A673 (cell line): ENCODE results near the gene LYRM2. TPM values are rescaled to one million over a fixed set of nuclear protein-coding genes. Genes with fewer than 3 reads are reported as not detected.

Experiments used
- BruUV-seq: library from RNA; stranded (reverse); fragments of 400-500 nt; replicated peaks from 2 replicates; lab custom pipeline; 2021; lab: Mats Ljungman, UMichigan
- CTCF ChIA-PET: fragments of 300-600 bp; sonication (Branson Sonifier 250); formaldehyde crosslinking; loops from one replicate; lab custom pipeline; 2022; ENCODE audit warnings: antibody characterized with exemption; lab: Charles Lee
- POLR2A ChIA-PET: fragments of 300-600 bp; sonication (Branson Sonifier 250); formaldehyde crosslinking; loops from one replicate; lab custom pipeline; 2022; ENCODE audit warnings: antibody characterized with exemption; ENCODE audit not compliant: low non-redundant PET; lab: Charles Lee
- DNase-seq: peaks from one replicate; pipeline ENCODE4 v3.0.0-alpha.2; 2015; ENCODE audit warnings: low spot score
- H3K27ac ChIP-seq: fragments of 200-600 bp; sonication (generic); 2 replicates; pipeline ENCODE4 v1.5.1; 2016; ENCODE audit warnings: mixed run types, low read depth, mild to moderate bottlenecking, mixed read lengths, antibody characterized with exemption, low read length; ENCODE audit not compliant: poor library complexity, severe bottlenecking
- H3K27me3 ChIP-seq: fragments of 200-600 bp; sonication (generic); replicated peaks from 2 replicates; pipeline ENCODE4 v1.6.1; 2017; ENCODE audit warnings: mixed run types, low read depth, mild to moderate bottlenecking, mixed read lengths, antibody characterized with exemption, low read length; ENCODE audit not compliant: insufficient read depth, poor library complexity
- H3K36me3 ChIP-seq: fragments of 200-600 bp; sonication (generic); 2 replicates; pipeline ENCODE4 v1.6.1; 2016; ENCODE audit warnings: mixed run types, mild to moderate bottlenecking, mixed read lengths, antibody characterized with exemption, low read length; ENCODE audit not compliant: insufficient read depth, poor library complexity, severe bottlenecking
- H3K4me1 ChIP-seq: fragments of 200-600 bp; sonication (generic); 2 replicates; pipeline ENCODE4 v1.6.1; 2017; ENCODE audit warnings: mixed run types, mild to moderate bottlenecking, mixed read lengths, antibody characterized with exemption, low read length; ENCODE audit not compliant: insufficient read depth, poor library complexity, severe bottlenecking
- H3K4me3 ChIP-seq: fragments of 200-600 bp; sonication (generic); 2 replicates; pipeline ENCODE4 v1.5.1; 2016; ENCODE audit warnings: low read depth, mixed run types, mild to moderate bottlenecking, mixed read lengths, low read length; ENCODE audit not compliant: poor library complexity, severe bottlenecking
- H3K9me3 ChIP-seq: fragments of 200-600 bp; sonication (generic); 2 replicates; pipeline ENCODE4 v1.6.1; 2016; ENCODE audit warnings: mixed run types, low read depth, mild to moderate bottlenecking, mixed read lengths, antibody characterized with exemption, low read length; ENCODE audit not compliant: poor library complexity, severe bottlenecking
- EZH2 ChIP-seq: fragments of 200-600 bp; sonication (generic); IDR thresholded peaks from 2 replicates; pipeline ENCODE4 v1.6.1; 2017; ENCODE audit warnings: borderline replicate concordance, low read depth, mild to moderate bottlenecking, mixed read lengths, antibody characterized with exemption, low read length; ENCODE audit not compliant: poor library complexity, severe bottlenecking
- intact Hi-C: fragments of 100-400 bp; cut with micrococcal nuclease; formaldehyde crosslinking; loops from one replicate; pipeline ENCODE4 v1.10.0; 2022; ENCODE audit not compliant: unreplicated experiment
- total RNA-seq: library from RNA; stranded (reverse); gene quantifications from 2 replicates; pipeline ENCODE4 v1.2.3, GENCODE V29; 2021
- TF ChIP-seq, protein P1 (sequence below): fragments of 300-800, 200-600 bp; sonication (generic); conservative IDR thresholded peaks from 2 replicates; pipeline ENCODE4 v1.5.1; 2017; ENCODE audit warnings: low read depth, mild to moderate bottlenecking, antibody characterized with exemption, low read length, moderate library complexity, mixed read lengths

LYRM2 gene
- total RNA-seq, 1 experiment from 2014 or later: 68.2 TPM

- Histone ChIP-seq H3K4me1 (peaks cover 19% of the 10 kb centered on the region), H3K36me3 (no peaks in the 10 kb centered on the region), H3K4me3 (no peak overlapping the region), H3K27ac (no peak overlapping the region), H3K9me3 (peaks cover 4% of the 10 kb centered on the region), H3K27me3 (no peaks in the 10 kb centered on the region)
- BruUV-seq: no TSS peak
- ChIA-PET POLR2A (no interaction called here), CTCF (no interaction called here)
- no peak for TF ChIP-seq EZH2
- TF ChIP-seq, protein P1, sequence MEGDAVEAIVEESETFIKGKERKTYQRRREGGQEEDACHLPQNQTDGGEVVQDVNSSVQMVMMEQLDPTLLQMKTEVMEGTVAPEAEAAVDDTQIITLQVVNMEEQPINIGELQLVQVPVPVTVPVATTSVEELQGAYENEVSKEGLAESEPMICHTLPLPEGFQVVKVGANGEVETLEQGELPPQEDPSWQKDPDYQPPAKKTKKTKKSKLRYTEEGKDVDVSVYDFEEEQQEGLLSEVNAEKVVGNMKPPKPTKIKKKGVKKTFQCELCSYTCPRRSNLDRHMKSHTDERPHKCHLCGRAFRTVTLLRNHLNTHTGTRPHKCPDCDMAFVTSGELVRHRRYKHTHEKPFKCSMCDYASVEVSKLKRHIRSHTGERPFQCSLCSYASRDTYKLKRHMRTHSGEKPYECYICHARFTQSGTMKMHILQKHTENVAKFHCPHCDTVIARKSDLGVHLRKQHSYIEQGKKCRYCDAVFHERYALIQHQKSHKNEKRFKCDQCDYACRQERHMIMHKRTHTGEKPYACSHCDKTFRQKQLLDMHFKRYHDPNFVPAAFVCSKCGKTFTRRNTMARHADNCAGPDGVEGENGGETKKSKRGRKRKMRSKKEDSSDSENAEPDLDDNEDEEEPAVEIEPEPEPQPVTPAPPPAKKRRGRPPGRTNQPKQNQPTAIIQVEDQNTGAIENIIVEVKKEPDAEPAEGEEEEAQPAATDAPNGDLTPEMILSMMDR: no peak
- intact Hi-C loops: no loop called here
- DNase-seq: no peak
Measured at GRCh38 chr6:89555806-89556205, 82.7 kb downstream of the LYRM2 start.

- no peak for TF ChIP-seq EZH2
- TF ChIP-seq, protein P1: no peak
- CTCF ChIA-PET: no interaction called here
- Histone ChIP-seq H3K4me1 (peaks cover 19% of the 10 kb centered on the region), H3K9me3 (peaks cover 4% of the 10 kb centered on the region), H3K27ac (no peak overlapping the region), H3K27me3 (no peaks in the 10 kb centered on the region), H3K4me3 (no peak overlapping the region), H3K36me3 (no peaks in the 10 kb centered on the region)
- intact Hi-C loops: no loop called here
- no TSS peak for BruUV-seq
- POLR2A ChIA-PET: no interaction called here
- no peak for DNase-seq
Measured at GRCh38 chr6:89555031-89555430, 83.5 kb downstream of the LYRM2 start.

DNA sequence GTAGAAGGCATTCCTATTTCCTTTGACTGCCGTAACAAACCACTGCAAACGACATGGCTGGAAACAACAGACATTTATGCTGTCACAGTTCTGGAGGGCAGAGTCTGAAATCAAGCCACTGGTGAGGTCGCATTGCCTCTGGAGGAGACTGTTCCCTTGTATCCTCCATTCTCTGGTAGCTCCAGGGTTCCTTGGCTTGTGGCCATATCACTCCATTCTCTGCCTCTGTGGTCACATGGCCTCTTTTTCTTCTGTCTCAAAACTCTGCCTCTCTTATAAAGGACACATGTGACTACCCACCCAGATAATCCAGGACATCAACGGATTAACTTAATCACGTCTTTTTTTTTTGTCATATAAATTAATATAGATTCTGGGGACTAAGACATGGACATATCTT lies 84.4 kb downstream of the LYRM2 start:
- BruUV-seq: no TSS peak
- CTCF ChIA-PET: no interaction called here

More for the DNA sequence above, 84.4 kb downstream of the LYRM2 start:
- Histone ChIP-seq H3K4me1 (peaks cover 19% of the 10 kb centered on the region), H3K36me3 (no peaks in the 10 kb centered on the region), H3K9me3 (peaks cover 4% of the 10 kb centered on the region), H3K27ac (no peak overlapping the region), H3K4me3 (no peak overlapping the region), H3K27me3 (no peaks in the 10 kb centered on the region)
- intact Hi-C loops: no loop called here
- no peak for TF ChIP-seq EZH2
- TF ChIP-seq, protein P1: no peak
- POLR2A ChIA-PET: no interaction called here
- DNase-seq: peak; percentile 43
